NCI-H526 (cell line): Measurements from ENCODE around the gene ASPG.

ENCODE experiments used
- DNase-seq, 2 experiments: peaks; one replicate each; lab custom pipeline; 2025; lab: John Stamatoyannopoulos, UW

The ASPG gene

GRCh38 chr14:104075530-104076151, 9.9 kb upstream of the ASPG start:
- DNase-seq: peak in 1 of 2 experiments; percentile 53

- DNase-seq: no peak
These were observed 8.8 kb upstream of the ASPG start for GRCh38 chr14:104076743-104077142.

DNA sequence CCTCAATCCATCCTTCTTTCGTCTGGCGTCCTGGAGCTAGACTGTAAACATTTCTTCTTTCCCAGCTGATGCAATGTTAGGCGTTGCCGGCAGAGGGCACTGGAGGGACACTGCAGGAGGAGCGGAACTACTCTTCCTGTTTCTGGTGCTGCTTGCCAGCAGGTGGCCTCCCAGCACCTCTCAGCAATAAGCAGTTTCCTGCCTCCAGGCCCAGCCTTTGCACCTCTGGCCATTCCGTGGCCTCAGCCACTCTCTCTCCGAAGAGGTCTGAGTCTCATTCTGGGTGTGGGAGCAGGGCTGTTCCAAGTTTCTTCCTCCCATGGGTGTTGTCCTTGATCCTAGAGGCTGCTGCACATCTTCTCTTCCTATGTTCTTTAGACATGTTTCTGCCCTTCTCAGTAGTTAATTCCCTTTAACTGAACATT, 7.5 kb upstream of the ASPG start:
- peak; percentile 80 to 93 for DNase-seq

DNA sequence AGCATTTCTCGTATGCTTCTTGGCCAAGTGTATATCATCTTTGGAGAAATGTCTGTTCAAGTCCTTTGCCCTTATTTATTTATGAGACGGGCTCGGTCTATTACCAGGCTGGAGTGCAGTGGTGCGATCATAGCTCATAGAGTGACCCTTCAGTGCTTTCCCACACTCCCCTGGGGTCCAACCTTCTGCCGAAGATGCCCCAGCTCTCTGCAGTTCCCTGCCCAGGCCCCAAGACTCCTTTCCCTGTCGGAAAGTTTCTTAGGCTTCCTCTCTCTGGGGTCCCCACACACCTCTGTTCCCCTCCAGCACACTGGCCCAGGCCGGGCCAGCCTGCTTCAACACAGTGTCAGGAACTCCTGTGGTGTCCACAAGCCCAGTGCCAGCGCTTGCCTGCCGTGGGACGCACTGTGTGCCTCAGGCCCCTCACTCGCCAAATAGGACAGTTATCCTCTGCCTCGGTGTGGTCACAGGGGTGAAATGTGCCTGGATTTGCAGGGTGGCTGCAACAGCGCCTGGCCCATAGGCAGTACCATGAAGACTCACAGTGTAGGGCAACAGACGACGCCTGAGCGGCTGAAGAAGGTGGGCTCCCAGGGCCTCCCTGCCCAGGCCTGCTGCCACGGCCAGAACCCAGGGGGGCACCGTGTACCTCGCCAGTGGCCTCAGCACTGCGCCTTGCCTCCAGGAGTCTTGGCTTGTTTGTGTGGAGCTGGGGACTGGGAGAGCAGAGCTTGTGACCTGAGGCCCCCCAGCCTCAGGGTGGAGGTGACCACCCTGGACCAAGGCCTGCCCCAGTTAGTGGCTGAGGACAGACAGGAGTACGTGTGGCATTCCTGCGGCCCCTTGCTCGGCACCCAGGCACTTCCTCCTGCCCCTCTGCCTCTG, 4.9 kb upstream of the ASPG start:
- no peak for DNase-seq

DNA sequence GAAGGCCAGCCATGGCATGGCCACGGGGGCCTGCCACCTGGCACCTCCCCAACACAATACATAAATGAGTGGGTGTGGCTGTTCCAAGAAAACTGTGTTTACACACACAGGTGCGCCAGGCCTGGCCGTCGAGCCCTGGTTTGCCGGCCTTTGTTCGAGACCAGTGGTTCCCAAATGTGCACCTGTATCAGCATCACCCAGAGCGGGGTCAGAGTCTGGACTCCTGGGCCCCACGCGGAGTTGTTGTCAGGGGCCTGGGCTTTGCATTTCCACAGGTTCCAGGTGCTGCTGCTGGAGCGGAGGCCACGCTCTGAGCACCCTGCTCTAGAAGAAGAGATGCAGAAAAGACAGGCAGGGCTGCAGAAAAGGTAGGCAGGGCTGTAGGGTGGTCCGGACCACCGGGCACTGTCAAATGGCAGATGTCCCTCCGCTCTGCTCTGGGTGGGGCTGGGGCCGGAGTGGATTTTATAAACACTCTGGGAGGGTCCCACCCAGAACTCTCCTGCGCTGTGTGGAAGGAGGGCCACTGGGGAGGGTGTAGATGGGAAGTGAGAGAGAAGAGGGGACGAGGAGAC, 4.2 kb upstream of the ASPG start:
- no peak for DNase-seq

DNA sequence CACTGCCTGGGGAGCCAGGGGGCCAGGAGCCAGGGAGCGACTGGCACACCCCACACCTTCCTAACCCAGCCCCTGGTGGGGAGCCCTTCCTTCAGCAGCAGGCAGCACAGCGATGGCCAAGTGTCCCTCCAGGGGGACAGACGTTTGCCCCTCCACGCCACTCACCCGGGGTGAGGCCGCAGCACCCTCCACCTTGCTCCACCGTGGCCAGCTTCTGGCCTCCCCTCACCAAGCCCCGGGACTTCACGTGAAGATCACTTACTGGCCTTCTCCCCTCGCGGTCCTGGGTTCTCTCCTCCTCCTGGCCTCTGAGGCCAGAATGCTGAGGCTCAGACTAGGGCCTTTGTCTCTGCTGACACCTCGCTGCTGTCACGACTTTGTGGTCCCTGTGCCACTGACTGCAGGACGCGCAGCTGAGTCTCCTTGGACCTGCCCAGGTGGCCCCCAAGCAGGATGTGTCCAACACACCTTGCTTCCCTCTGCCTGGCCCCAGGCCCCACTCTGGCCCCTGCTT, 3.5 kb upstream of the ASPG start:
- DNase-seq: no peak

DNA sequence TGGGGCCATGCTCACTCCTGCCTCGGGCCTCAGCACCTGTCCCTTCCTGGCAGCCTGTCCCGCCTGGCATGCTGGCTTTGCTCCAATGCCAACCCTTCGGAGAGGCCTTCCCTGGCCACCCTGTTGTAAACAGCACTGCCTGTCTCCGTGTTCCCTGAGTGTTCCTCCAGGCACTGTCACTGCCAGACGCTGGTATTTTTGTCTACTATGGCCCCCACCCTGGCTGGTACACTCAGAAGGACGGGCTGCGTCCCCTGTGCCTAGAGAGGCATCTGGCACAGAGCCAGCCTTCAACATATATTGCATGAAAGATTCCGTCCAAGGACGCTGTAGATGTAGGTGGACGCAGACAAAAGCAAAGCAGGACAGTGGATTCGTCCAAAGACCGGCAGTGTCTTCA, 2.7 kb upstream of the ASPG start:
- no peak for DNase-seq

DNA sequence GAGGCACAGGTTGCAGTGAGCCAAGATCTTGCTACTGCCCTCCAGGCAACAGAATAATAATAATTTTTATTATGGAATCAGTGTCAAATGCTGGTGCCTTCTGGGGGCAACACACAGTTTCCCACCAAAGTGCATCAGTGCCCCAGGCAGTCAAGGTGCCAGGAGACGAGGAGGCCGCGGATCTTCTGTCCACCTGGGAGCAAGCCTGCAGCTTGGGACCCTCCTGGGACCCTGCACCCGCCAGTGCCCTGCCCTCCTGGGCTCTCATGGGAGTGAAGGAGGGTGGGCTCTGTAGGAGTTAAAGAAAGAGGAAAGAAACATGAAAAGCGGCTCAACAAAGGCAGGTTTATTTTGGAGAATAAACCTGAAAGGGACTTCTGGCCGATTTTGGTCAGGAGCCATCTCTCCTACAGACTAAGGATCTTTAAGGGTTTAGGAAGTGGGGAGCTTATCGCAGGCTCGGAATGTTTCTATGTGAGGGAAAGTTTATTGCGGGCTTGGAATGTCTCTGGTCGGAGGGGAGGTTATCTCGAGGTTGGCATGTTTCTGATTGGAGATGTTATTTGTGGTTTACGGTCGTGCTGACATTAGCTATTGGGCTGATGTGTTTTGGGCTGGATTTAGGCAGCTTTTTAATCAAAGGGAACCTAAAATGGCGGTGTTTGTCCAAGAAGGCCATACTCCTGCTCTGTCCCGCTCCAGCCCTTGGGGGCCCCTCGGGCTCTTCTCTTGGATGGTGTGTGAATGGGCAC, 1.1 kb upstream of the ASPG start:
- DNase-seq: no peak

DNA sequence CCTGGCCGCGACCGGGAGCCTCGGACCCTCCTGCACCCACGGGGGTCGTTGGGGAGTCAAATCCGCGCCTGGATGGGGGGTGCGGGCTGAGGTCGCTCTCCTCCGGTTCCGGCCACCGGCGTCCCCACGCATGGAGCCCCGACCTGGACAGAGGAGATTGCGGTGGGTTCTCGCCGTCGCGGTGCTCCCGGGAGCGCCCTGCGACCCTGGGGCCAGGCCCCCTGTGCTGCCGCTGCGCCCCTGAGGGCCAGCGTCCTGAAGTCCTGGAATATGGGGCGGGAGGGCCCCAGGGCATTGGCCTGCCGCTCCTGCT, 345 bp downstream of the ASPG start:
- DNase-seq: no peak

DNA sequence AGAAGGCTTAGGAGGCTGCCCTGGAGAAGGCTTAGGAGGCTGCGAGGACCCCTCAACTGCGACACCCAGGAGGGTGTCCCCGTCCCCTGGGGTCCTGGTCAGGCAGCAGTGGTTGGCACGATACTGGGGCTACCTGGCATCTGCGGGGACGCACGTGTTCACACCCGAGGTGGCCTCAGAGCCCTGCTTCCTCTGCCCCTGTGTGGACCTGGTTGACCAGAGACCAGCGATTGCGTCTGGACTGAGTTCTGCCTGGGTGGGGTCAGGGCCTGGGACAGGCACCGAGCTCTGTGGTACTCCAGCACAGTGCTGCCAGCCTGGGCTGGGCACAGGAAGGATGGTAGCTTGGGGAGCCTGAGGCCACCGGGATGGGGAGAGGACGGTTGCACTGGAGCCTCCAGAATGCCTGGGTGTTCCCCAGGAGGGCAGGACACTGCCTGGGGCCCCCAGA, 735 bp downstream of the ASPG start:
- DNase-seq: no peak

GRCh38 chr14:104086661-104087461, 1.4 kb downstream of the ASPG start:
- DNase-seq: no peak

DNA sequence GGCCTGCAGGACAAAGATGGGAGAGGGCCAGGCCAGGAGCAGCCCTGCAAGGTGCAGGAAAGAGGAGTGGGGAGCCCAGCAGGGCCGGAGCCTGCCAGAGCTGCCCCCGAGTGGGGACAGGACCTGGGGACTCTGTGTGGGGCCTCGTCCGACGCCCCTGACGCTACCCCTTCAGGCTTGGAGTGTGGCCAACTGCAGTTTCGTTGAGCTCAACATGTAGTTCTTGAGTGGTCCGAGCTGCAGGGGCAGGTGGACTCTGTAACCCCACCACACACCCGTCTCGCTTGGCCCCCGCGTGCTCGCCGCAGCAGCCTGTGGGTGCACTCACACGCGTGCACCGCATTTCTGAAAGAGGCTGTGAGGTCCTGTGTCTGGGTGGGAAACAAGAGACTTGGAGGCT, 2.0 kb downstream of the ASPG start:
- DNase-seq: no peak

DNA sequence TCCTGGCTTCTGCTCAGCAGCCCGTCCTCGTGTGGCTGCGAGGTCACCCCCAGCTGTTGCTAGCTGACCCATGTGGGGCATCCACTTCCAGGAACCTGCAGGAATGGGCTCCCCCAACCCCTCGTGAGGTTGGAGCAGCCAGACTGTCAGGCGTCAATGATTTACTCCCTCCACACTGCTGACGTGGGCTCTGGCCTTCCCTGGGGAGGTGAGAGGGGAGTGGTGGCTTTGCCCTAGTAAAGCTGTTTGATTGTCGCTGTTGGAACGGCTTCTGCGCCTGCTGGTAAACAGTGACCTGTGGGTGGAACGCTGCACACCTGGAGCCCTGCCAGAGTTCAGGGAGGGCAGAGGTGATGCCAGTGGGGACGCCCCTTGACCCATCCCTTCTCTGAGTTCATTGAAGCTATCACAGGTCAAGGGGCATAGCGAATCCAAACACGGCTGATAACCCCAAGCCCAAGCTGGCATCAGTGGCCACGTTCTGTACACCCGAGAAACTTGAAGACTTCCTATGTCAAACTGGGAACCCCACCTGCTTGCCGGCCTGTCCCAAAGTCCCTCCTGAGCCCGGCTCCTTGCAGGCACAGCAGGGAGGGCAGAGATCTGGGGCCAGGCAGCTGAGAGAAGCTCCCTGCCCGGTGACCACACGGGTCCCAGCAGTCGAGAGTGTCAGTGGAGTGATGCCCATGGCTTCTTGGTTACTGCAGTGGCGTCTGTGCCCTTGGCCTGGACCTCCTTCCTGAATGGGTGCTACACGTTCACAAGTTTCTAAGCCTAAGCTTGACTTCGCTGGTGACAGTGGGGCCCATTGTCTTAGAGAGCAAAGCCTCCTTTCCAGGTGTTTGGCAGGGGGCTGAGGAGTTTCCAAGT, 2.7 kb downstream of the ASPG start:
- DNase-seq: no peak

- no peak for DNase-seq
These were observed 4.7 kb downstream of the ASPG start for GRCh38 chr14:104090071-104090748.

DNA sequence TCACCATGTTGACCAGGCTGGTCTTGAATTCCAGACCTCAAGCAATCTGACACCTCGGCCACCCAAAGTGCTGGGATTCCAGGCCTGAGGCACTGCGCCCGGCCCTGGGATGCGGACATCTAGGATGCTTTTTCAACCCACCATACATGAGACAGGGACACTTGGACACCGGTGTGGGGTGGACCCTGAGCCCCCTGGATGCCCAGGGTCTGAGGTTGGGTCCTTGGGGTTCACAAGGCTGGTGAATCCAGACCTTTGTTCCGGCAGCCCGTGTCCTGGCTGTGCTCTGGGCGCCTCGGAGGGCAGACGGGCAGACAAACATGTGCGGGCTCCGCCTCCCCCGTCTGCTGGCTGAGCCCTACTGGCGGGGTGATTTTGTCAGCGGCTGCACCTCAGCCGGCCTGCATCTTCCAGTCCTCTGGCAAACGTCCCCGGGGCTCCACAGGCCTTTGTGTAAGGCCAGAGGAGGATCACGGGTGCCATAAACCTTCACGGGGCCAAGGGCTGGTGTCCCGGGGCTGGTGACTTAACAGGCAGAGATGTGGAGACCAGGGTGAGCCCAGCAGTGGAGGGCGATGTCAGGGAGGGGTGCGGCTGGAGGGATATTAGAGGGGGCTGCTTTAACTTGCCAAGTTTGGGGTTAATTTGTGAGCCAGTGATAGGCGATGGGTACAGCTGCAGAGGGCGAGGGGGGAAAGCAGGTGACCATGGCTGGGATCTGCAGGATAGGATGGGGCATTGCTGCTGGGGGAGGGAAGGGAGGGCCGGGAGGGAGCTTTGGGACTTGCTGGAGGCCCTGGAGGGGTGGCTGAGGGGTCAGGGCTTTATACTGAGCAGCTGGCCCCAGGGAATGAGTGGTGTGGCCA, 5.8 kb downstream of the ASPG start:
- DNase-seq: no peak

GRCh38 chr14:104091927-104092771, 6.6 kb downstream of the ASPG start:
- no peak for DNase-seq

DNA sequence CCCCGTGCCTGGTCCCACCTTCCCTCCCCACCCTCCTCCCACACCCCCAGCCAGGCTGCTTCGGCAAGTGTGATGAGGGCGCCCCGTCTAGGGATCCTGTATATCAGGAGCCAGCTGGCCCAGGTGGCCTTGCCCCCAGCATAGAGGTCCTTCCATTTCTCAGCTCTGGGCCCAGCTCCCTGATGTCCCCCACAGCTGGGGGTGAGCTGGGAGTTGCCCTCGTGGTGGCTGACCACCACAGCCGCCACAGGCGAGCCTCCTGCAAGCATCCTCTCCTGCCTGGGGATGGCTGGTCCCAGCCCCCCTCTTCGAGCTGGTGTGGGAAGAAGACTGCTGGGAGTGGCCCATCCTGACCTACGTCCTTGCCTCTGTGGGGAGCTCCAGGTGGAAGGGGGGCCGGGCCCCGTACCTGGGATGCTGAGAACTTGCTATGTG, 7.4 kb downstream of the ASPG start:
- DNase-seq: no peak
